Nephron (organoid): ENCODE measurements around the gene CRTC3.

Experiments used
- H3K27ac Mint-ChIP-seq, 3 experiments: 2 replicates each; pipeline ENCODE4 v1.8.0; 2020; ENCODE audit warnings: mixed read lengths in 3 of 3, mild to moderate bottlenecking in 2 of 3, moderate library complexity in 1 of 3
- H3K27me3 Mint-ChIP-seq: 2 replicates; pipeline ENCODE4 v1.8.0; 2021; ENCODE audit warnings: low read depth, mild to moderate bottlenecking, moderate library complexity, mixed read lengths
- H3K36me3 Mint-ChIP-seq: 2 replicates; pipeline ENCODE4 v1.8.0; 2020; ENCODE audit warnings: low read depth, mixed read lengths
- H3K4me1 Mint-ChIP-seq: 2 replicates; pipeline ENCODE4 v1.8.0; 2020; ENCODE audit warnings: mixed read lengths
- H3K4me3 Mint-ChIP-seq, 3 experiments: 2 replicates each; pipeline ENCODE4 v1.8.0; 2020; ENCODE audit warnings: mild to moderate bottlenecking in 3 of 3, mixed read lengths in 3 of 3, moderate library complexity in 2 of 3
- H3K9me3 Mint-ChIP-seq: 2 replicates; pipeline ENCODE4 v1.8.0; 2020; ENCODE audit warnings: mixed read lengths
- CTCF ChIP-seq, 3 experiments: fragments of 200-600 bp; sonication (generic); IDR thresholded peaks; one replicate each; pipeline ENCODE4 v1.5.0; 2021; ENCODE audit warnings: antibody characterized with exemption in 3 of 3; ENCODE audit not compliant: unreplicated experiment in 3 of 3

Gene CRTC3

GRCh38 chr15:90580946-90581345 lies 51.2 kb downstream of the CRTC3 start:
- Mint-ChIP-seq H3K9me3 (no peaks in the 10 kb centered on the region), H3K4me1 (peaks cover 25% of the 10 kb centered on the region), H3K27ac (no peak overlapping the region), H3K4me3 (no peak overlapping the region), H3K36me3 (peaks cover 11% of the 10 kb centered on the region), H3K27me3 (peaks cover 3% of the 10 kb centered on the region)
- no peak for TF ChIP-seq CTCF (IDR thresholded peaks at IDR 0.05; ENCODE audit: unreplicated experiment in 3 of 3)

GRCh38 chr15:90581771-90582352 lies 52.1 kb downstream of the CRTC3 start:
- no peaks in the 10 kb centered on the region for H3K27me3 Mint-ChIP-seq
- peak overlapping the region in 1 of 3 experiments; percentile 13 for H3K27ac Mint-ChIP-seq
- H3K36me3 Mint-ChIP-seq: peaks cover 11% of the 10 kb centered on the region
- peaks cover 20% of the 10 kb centered on the region for H3K4me1 Mint-ChIP-seq
- no peak for TF ChIP-seq CTCF (IDR thresholded peaks at IDR 0.05; ENCODE audit: unreplicated experiment in 3 of 3)
- H3K4me3 Mint-ChIP-seq: no peak overlapping the region
- H3K9me3 Mint-ChIP-seq: no peaks in the 10 kb centered on the region

- Mint-ChIP-seq H3K9me3 (no peaks in the 10 kb centered on the region), H3K4me1 (peaks cover 20% of the 10 kb centered on the region), H3K27me3 (no peaks in the 10 kb centered on the region), H3K4me3 (no peak overlapping the region), H3K36me3 (peaks cover 5% of the 10 kb centered on the region), H3K27ac (no peak overlapping the region)
- TF ChIP-seq CTCF (IDR thresholded peaks at IDR 0.05; ENCODE audit: unreplicated experiment in 3 of 3): no peak
Observed at GRCh38 chr15:90582553-90582952, 52.8 kb downstream of the CRTC3 start.

- no peaks in the 10 kb centered on the region for H3K27me3 Mint-ChIP-seq
- H3K36me3 Mint-ChIP-seq: peaks cover 10% of the 10 kb centered on the region
- no peaks in the 10 kb centered on the region for H3K9me3 Mint-ChIP-seq
- no peak for TF ChIP-seq CTCF (IDR thresholded peaks at IDR 0.05; ENCODE audit: unreplicated experiment in 3 of 3)
- no peak overlapping the region for H3K4me3 Mint-ChIP-seq
- peak overlapping the region; percentile 0 to 4 (median 4) for H3K27ac Mint-ChIP-seq
- H3K4me1 Mint-ChIP-seq: peaks cover 20% of the 10 kb centered on the region
Observed at GRCh38 chr15:90583471-90584252, 53.9 kb downstream of the CRTC3 start.

- H3K9me3 Mint-ChIP-seq: no peaks in the 10 kb centered on the region
- TF ChIP-seq CTCF (IDR thresholded peaks at IDR 0.05; ENCODE audit: unreplicated experiment in 3 of 3): no peak
Observed at GRCh38 chr15:90584841-90585240, 55.1 kb downstream of the CRTC3 start.

GRCh38 chr15:90585863-90586262 lies 56.1 kb downstream of the CRTC3 start:
- peaks cover 16% of the 10 kb centered on the region for H3K36me3 Mint-ChIP-seq
- peaks cover 20% of the 10 kb centered on the region for H3K4me1 Mint-ChIP-seq
- no peaks in the 10 kb centered on the region for H3K27me3 Mint-ChIP-seq
- H3K4me3 Mint-ChIP-seq: no peak overlapping the region
- no peak overlapping the region for H3K27ac Mint-ChIP-seq
- TF ChIP-seq CTCF (IDR thresholded peaks at IDR 0.05; ENCODE audit: unreplicated experiment in 3 of 3): no peak
- H3K9me3 Mint-ChIP-seq: no peaks in the 10 kb centered on the region

More at GRCh38 chr15:90584841-90585240, 55.1 kb downstream of the CRTC3 start:
- Mint-ChIP-seq H3K27me3 (no peaks in the 10 kb centered on the region), H3K4me1 (peaks cover 20% of the 10 kb centered on the region), H3K4me3 (no peak overlapping the region), H3K36me3 (peaks cover 12% of the 10 kb centered on the region), H3K27ac (no peak overlapping the region)
